Measurements from ENCODE around the gene YAP1.

The YAP1 gene

GRCh38 chr11:102266099-102266498 is 155.9 kb downstream of the YAP1 start:
- Histone ChIP-seq H3K9me3 (ENCODE audit: insufficient read depth, low read length) (no peaks in the 10 kb centered on the region), H3F3A (ENCODE audit: insufficient read depth) (peaks cover 9% of the 10 kb centered on the region; the same call in 1 of the 2 replicates), H3K27me3 (ENCODE audit: low read length) (no peaks in the 10 kb centered on the region), H3K4me3 (ENCODE audit: insufficient read depth, low read length, poor library complexity, severe bottlenecking) (no peak overlapping the region), H3K4me2 (ENCODE audit: low read depth, low read length, poor library complexity, severe bottlenecking) (no peak overlapping the region), H2AFZ (ENCODE audit: low read depth, low read length, severe bottlenecking) (no peak overlapping the region), H4K20me1 (ENCODE audit: low read depth, low read length) (no peaks in the 10 kb centered on the region), H3K9me2 (replicated peaks; ENCODE audit: insufficient read depth, low read length) (no peaks in the 10 kb centered on the region), H3K79me2 (ENCODE audit: insufficient read depth, low read length) (no peaks in the 10 kb centered on the region), H3K36me3 (ENCODE audit: low read length) (no peaks in the 10 kb centered on the region), H3K9ac (ENCODE audit: low read length) (no peak overlapping the region), H3K27ac (ENCODE audit: low read depth, low read length) (no peak overlapping the region)
- no peak for TF ChIP-seq CTCF (IDR thresholded peaks at IDR 0.05; ENCODE audit: insufficient read depth, low read length, poor library complexity, severe bottlenecking)
- no peak for TF ChIP-seq EZH2phosphoT487 (conservative IDR thresholded peaks at IDR 0.05; ENCODE audit: low read length)

- Histone ChIP-seq H3K36me3 (ENCODE audit: low read length) (no peaks in the 10 kb centered on the region), H3K27me3 (ENCODE audit: low read length) (no peaks in the 10 kb centered on the region), H3K4me3 (ENCODE audit: insufficient read depth, low read length, poor library complexity, severe bottlenecking) (no peak overlapping the region), H3K79me2 (ENCODE audit: insufficient read depth, low read length) (no peaks in the 10 kb centered on the region), H3K4me2 (ENCODE audit: low read depth, low read length, poor library complexity, severe bottlenecking) (no peak overlapping the region), H4K20me1 (ENCODE audit: low read depth, low read length) (no peaks in the 10 kb centered on the region), H3K9me3 (ENCODE audit: insufficient read depth, low read length) (no peaks in the 10 kb centered on the region), H3K9me2 (replicated peaks; ENCODE audit: insufficient read depth, low read length) (no peaks in the 10 kb centered on the region), H3K27ac (ENCODE audit: low read depth, low read length) (no peak overlapping the region), H3K9ac (ENCODE audit: low read length) (no peak overlapping the region), H2AFZ (ENCODE audit: low read depth, low read length, severe bottlenecking) (no peak overlapping the region), H3F3A (ENCODE audit: insufficient read depth) (peaks cover 9% of the 10 kb centered on the region; the same call in 1 of the 2 replicates)
- TF ChIP-seq CTCF (IDR thresholded peaks at IDR 0.05; ENCODE audit: insufficient read depth, low read length, poor library complexity, severe bottlenecking) (no peak), EZH2phosphoT487 (conservative IDR thresholded peaks at IDR 0.05; ENCODE audit: low read length) (no peak)
Observed at GRCh38 chr11:102267609-102268008, 157.4 kb downstream of the YAP1 start.

- Histone ChIP-seq H3K36me3 (ENCODE audit: low read length) (no peaks in the 10 kb centered on the region), H3K79me2 (ENCODE audit: insufficient read depth, low read length) (no peaks in the 10 kb centered on the region), H3K4me2 (ENCODE audit: low read depth, low read length, poor library complexity, severe bottlenecking) (peak overlapping the region; percentile 53), H3F3A (ENCODE audit: insufficient read depth) (peaks cover 9% of the 10 kb centered on the region; the same call in 1 of the 2 replicates), H3K9ac (ENCODE audit: low read length) (peak overlapping the region; percentile 15; the same call in 1 of the 2 replicates), H4K20me1 (ENCODE audit: low read depth, low read length) (no peaks in the 10 kb centered on the region), H3K9me2 (replicated peaks; ENCODE audit: insufficient read depth, low read length) (no peaks in the 10 kb centered on the region), H3K9me3 (ENCODE audit: insufficient read depth, low read length) (no peaks in the 10 kb centered on the region), H3K4me3 (ENCODE audit: insufficient read depth, low read length, poor library complexity, severe bottlenecking) (peak overlapping the region; percentile 38), H3K27ac (ENCODE audit: low read depth, low read length) (no peak overlapping the region), H3K27me3 (ENCODE audit: low read length) (no peaks in the 10 kb centered on the region), H2AFZ (ENCODE audit: low read depth, low read length, severe bottlenecking) (peak overlapping the region; percentile 25)
- TF ChIP-seq EZH2phosphoT487 (conservative IDR thresholded peaks at IDR 0.05; ENCODE audit: low read length) (no peak), CTCF (IDR thresholded peaks at IDR 0.05; ENCODE audit: insufficient read depth, low read length, poor library complexity, severe bottlenecking) (peak; percentile 42)
Observed at GRCh38 chr11:102268083-102268984, 158.1 kb downstream of the YAP1 start.
